H1 (cell line): Measurements from ENCODE around the gene RABEPK. TPM values are rescaled to one million over a fixed set of nuclear protein-coding genes. Genes with fewer than 3 reads are reported as not detected.

Source experiments
- BRCA1 ChIP-seq: IDR thresholded peaks from 2 replicates; pipeline ENCODE4 v1.6.1; 2012; ENCODE audit warnings: low read depth, low read length, improper control_type of control experiment
- NANOG ChIP-seq: IDR thresholded peaks from 2 replicates; pipeline ENCODE4 v1.6.1; 2011; ENCODE audit warnings: low read length, low read depth, mild to moderate bottlenecking, inconsistent platforms; ENCODE audit not compliant: insufficient read depth, poor library complexity, severe bottlenecking
- polyA plus RNA-seq, 7 experiments: library from polyadenylated mRNA; depleted of rRNA in 3 of 7; stranded (reverse) in 5 of 7; unstranded in 2 of 7; fragments of >200 nt in 5 of 7; fragments of 200-250 nt in 2 of 7; gene quantifications; 1 replicate in 5 of 7; 2 replicates in 1 of 7; 4 replicates in 1 of 7; pipeline versions ENCODE4 v1.2.1 to v1.2.3, GENCODE V29; 2011 to 2013; ENCODE audit warnings: missing spikeins in 2 of 7, mixed read lengths in 2 of 7
- total RNA-seq: library from RNA; stranded (reverse); fragmentation: NEBNext Ultra II Directional; extraction: Animal tissue kit (Norgen Biotek cat#: 25700); gene quantifications from 2 replicates; pipeline ENCODE4 v1.2.1, GENCODE V29; 2021

RABEPK gene
- total and polyA plus RNA-seq, 2 of the 8 experiments (the other 6 are each of a cell fraction or from before 2014, with no cell fraction given), result 26.3 to 34.3 TPM

GRCh38 chr9:125183054-125183453 is 17.3 kb upstream of the RABEPK start (continued):
- TF ChIP-seq BRCA1, result no peak
- no peak for TF ChIP-seq NANOG
